Left lung (tissue), 10 donors: ENCODE measurements around the gene LMF2. TPM values are rescaled to one million over a fixed set of nuclear protein-coding genes. Genes with fewer than 3 reads are reported as not detected.

Experiments
- ATAC-seq: fragments of 200-7000 bp; cut with Tn5 transposase; one replicate; pipeline ENCODE4 v1.9.1; 2020; ENCODE audit warnings: moderate library complexity
- DNase-seq, 4 donors: peaks; one replicate each; pipeline ENCODE4 v3.0.0-alpha.2; 2013 to 2020
- H3K27ac ChIP-seq, 2 donors: fragments of 200-600 bp; sonication (generic) in 1 of 2; one replicate each; pipeline versions ENCODE4 v1.5.0 to v1.8.0; 2020 to 2021
- H3K27me3 ChIP-seq, 2 donors: fragments of 200-600 bp; sonication (generic) in 1 of 2; one replicate each; pipeline versions ENCODE4 v1.5.0 to v1.8.0; 2020 to 2021
- H3K36me3 ChIP-seq, 2 donors: fragments of 200-600 bp; sonication (generic) in 1 of 2; one replicate each; pipeline versions ENCODE4 v1.5.0 to v1.8.0; 2020 to 2021
- H3K4me1 ChIP-seq, 2 donors: fragments of 200-600 bp; one replicate each; pipeline ENCODE4 v1.8.0; 2021
- H3K4me3 ChIP-seq, 2 donors: fragments of 200-600 bp; sonication (generic) in 1 of 2; one replicate each; pipeline versions ENCODE4 v1.5.0 to v1.8.0; 2020 to 2021; ENCODE audit warnings: mild to moderate bottlenecking in 1 of 2
- H3K9me3 ChIP-seq, 2 donors: fragments of 200-600 bp; sonication (generic) in 1 of 2; one replicate each; pipeline versions ENCODE4 v1.5.0 to v1.8.0; 2020 to 2021
- CTCF ChIP-seq, 2 donors: fragments of 200-600 bp; sonication (generic) in 1 of 2; IDR thresholded peaks; one replicate each; pipeline versions ENCODE4 v1.5.0 to v1.8.0; 2021; ENCODE audit warnings: antibody characterized with exemption in 2 of 2
- intact Hi-C, 2 donors: fragments of 100-400 bp; cut with DNase I; formaldehyde crosslinking; loops; one replicate each; pipeline versions ENCODE4 v1.11.2 to v1.14.2; 2022
- polyA plus RNA-seq, 6 donors: library from polyadenylated mRNA; unstranded; fragments of 120-200 nt; gene quantifications; one replicate each; pipeline ENCODE4 v1.2.1, GENCODE V29; 2013; ENCODE audit not compliant: insufficient read length in 6 of 6
- total RNA-seq, 2 donors: library from RNA; stranded (reverse); fragmentation: NEBNext Ultra II Directional; extraction: Animal tissue kit (Norgen Biotek cat#: 25700); gene quantifications; one replicate each; pipeline ENCODE4 v1.2.1, GENCODE V29; 2021
- donor health status: DM: no; HTN: yes; CAD: no.
- donor health status: DM: no; HTN: no; CAD: no.

The LMF2 gene
- total and polyA plus RNA-seq, 8 donors = 32.9 to 76.4 (median 47.1) TPM

GRCh38 chr22:50490531-50491308 is 16.8 kb downstream of the LMF2 start:
- H3K4me3 ChIP-seq = no peak overlapping the region
- H3K27me3 ChIP-seq = peaks cover 0 to 33% of the 10 kb centered on the region in 2 donors
- H3K4me1 ChIP-seq = no peaks in the 10 kb centered on the region
- H3K27ac ChIP-seq = no peak overlapping the region
- H3K36me3 ChIP-seq = no peaks in the 10 kb centered on the region
- intact Hi-C loops = no loop called here
- no peaks in the 10 kb centered on the region for H3K9me3 ChIP-seq
- no peak for DNase-seq
- TF ChIP-seq CTCF (IDR thresholded peaks at IDR 0.05) = no peak
- peak; percentile 46 for ATAC-seq

DNA sequence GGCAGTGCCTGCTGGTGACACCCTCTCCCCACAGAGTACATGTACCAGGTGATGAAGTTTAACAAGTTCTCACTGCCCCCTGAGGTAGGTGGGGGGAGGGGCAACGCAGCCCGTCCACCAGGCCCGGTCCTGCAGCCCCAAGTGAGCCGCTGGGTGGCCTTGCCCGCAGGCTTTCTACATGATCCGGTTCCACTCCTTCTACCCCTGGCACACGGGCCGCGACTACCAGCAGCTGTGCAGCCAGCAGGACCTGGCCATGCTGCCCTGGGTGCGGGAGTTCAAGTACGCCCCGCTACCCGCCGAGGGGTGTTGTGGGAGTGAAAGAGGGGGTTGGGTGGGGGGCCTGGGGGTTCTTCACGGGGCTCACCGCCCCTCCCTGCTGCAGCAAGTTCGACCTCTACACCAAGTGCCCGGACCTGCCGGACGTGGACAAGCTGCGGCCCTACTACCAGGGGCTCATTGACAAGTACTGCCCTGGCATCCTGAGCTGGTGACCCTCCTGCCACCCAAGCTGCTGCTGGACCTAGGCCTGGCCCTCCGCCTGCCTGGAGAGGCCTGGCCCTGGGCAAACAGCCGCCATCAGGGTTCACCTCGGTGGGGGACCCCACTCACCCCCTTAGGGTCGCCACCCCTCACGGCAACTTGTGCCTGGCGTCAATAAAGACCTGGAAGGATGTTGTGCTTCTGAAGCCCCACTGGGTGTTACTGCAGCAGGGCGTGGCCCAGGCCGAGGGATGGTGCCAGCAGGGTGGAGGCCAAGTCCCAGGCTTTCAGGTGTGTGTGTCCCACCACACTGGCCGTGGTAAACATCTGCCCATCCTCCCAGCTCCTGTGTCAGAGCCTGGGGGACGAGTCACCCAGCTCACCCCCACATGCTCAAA is 17.9 kb downstream of the LMF2 start:
- Histone ChIP-seq H3K4me3 (no peak overlapping the region), H3K27me3 (peaks cover 0 to 43% of the 10 kb centered on the region in 2 donors), H3K4me1 (no peaks in the 10 kb centered on the region), H3K27ac (no peak overlapping the region), H3K36me3 (no peaks in the 10 kb centered on the region), H3K9me3 (no peaks in the 10 kb centered on the region)
- ATAC-seq (no peak), DNase-seq (peak in 1 of 4 donors; percentile 67)
- no peak for TF ChIP-seq CTCF (IDR thresholded peaks at IDR 0.05)
- intact Hi-C loops = no loop called here

DNA sequence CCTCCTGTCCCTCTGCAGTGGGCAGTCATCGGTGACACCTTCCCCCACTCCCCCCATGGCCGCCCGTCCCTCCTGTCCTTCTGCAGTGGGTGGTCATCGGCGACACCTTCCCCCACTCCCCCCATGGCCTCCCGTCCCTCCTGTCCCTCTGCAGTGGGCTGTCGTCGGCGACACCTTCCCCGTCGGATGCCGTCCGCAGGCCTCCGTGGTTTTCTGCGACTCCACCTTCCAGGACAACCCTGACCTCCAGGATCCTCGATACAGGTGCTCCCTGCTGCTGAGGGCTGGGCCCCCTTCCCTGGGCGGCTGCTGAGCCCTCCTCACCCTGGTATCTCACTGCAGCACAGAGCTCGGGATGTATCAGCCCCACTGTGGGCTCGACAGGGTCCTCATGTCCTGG is 18.6 kb downstream of the LMF2 start:
- no peaks in the 10 kb centered on the region for H3K36me3 ChIP-seq
- ATAC-seq (no peak), DNase-seq (no peak)
- TF ChIP-seq CTCF (IDR thresholded peaks at IDR 0.05) = no peak
- no peak overlapping the region for H3K27ac ChIP-seq
- no peaks in the 10 kb centered on the region for H3K4me1 ChIP-seq
- peaks cover 0 to 50% of the 10 kb centered on the region in 2 donors for H3K27me3 ChIP-seq
- H3K9me3 ChIP-seq = no peaks in the 10 kb centered on the region
- no peak overlapping the region for H3K4me3 ChIP-seq
- intact Hi-C loops = no loop called here

DNA sequence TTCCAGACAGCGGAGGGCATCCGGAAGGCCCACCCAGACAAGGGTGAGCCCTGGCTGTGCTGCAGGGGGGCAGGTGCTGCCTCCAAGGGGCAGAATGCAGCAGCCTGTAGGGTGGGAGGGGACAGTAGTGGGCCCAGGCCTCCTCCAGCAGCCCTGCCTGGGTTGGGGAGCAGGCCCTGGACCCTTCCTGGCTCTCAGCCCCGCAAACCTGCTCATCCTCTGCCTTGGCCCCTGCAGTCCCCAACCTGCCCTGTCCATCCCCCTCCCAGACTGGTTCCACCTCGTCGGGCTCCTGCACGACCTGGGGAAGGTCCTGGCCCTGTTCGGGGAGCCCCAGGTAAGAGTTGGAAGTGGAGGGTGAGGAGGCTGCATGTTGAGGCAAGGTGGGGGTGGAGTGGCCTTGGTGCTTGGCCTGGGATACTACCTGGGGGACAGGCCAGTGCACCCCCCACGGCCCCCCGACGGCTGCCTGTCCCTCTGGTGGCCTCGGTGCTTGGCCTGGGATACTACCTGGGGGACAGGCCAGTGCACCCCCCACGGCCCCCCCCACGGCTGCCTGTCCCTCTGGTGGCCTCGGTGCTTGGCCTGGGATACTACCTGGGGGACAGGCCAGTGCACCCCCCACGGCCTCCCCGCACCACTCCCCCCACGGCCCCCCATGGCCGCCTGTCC is 19.4 kb downstream of the LMF2 start:
- no peak overlapping the region for H3K4me3 ChIP-seq
- no peaks in the 10 kb centered on the region for H3K36me3 ChIP-seq
- peaks cover 0 to 58% of the 10 kb centered on the region in 2 donors for H3K27me3 ChIP-seq
- intact Hi-C loops = no loop called here
- ATAC-seq = no peak
- no peaks in the 10 kb centered on the region for H3K4me1 ChIP-seq
- no peak for DNase-seq
- H3K27ac ChIP-seq = no peak overlapping the region
- no peak for TF ChIP-seq CTCF (IDR thresholded peaks at IDR 0.05)
- H3K9me3 ChIP-seq = no peaks in the 10 kb centered on the region
